Measurements from ENCODE around the gene DAAM2.

The DAAM2 gene

DNA sequence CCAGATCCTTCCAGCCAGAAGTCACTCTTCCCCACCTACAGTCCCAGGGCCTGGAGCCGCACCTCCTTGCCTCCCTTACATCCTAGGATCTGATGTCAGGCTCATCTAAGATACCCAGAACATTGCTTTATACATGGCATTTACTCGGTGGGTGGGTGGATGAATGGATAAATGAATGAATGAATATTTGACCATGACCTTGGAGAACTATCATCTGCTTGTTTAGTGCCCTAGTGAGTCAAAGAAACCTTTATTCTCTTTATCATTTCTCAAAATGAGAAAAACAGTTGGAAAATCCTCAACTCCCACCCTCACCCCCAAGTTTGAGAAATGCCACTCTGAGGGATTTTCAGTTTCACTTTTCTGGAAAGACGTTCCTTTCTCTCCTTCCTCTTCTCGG, 56.0 kb downstream of the DAAM2 start:
- DNase-seq (ENCODE audit: low spot score): no peak

DNA sequence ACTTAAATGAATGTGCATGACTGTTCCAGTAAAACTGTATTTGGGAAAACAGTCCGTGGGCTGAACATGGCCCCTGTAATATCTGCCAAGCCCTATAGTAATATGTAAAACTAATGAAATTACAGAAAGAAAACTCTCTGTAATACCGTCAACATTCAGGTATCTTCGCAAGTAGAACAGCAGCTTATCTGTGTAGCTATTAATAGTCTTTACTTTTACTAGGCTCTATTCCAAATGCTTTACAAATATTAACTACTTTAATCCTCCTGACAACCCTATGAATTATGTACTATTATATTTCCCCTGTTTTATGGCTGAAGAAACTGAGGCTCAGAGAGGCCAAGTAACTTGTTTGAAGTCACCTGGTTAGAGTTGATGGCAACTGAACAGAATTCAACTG, 57.1 kb downstream of the DAAM2 start:
- no peak for DNase-seq (ENCODE audit: low spot score)

DNA sequence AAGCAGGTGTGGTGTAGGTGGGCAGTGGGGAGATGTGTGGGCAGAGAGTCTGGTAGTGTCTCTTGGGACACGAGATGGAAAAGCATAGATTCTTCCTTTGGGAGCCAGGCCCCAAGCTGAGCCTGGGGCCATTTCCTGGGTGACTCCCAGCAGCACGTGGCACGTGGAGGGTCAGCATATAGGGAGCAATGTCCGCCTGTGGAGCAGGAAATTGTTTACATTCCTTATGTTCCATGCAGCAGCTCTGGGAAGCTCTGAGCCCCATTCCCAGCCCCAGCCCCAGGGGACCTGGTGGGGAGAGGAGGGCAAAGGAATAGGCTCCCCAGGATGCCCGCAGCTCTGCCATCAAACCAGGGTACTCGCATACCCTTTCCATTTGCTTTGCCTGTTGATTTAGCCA, 57.6 kb downstream of the DAAM2 start:
- no peak for DNase-seq (ENCODE audit: low spot score)

DNA sequence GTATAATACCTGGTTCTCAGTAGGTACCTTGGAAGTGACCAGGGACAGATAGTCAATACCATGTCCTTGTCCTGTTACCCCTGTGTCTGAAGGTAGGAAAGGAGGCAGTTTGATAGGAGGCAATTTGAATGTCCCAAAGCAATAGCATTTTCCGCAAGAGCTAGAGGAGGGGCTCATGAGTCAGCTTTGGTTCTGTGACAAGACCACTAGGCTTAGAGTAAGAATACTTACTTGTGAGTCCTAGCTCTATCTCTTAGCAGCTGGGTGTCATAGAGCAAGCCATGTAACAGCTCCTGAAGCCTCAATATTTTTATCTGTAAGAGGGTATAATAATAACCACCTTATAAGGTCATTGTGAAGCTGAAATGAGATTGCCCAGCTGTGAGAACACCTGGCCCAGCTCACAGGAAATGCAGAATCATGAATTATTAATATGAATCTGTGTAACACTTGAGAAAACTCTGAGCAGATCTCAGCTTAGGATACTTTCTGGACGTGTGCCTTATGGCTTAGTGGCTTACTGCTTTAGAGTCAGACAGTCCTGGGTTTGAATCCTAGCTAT, 58.6 kb downstream of the DAAM2 start:
- DNase-seq (ENCODE audit: low spot score): peak; percentile 10

DNA sequence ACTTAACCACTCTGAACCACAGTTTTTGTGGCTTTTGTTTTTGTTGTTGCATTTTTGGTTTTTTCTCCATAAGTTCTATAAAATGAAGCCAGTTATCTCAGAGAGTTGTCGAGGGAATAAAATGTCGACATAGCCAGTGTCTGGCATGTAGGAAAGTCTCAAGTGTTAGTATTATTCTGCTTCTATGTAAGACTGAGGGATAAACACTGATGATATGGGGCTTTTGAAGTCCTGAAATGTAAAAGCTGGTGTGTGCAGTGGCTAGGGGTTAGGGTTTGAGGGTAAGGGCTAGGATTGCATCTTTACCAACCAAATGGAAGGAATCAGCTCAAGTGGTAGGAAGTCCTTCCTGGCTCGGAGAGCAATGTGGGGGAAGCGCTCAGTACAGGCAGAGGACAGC, 59.2 kb downstream of the DAAM2 start:
- no peak for DNase-seq (ENCODE audit: low spot score)

DNA sequence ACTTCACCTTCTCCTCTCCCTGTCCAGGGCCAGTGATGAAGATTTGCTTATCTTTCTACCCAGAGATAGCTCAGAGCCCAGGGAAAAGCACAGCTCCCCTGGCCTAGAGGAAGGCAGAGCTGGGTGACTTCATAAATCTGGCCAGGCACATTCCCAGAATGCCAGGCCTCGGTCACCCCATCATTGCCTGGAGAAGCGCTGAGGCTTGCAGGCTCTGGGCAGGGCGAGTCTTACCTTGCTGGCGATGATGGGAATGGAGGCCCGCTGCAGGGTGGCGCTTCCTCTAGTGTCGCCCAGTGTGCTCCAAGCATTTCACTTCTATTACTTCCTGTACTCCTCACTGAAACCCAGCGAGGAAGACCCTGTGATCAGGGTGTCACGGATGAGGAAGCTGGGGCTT, 60.1 kb downstream of the DAAM2 start:
- no peak for DNase-seq (ENCODE audit: low spot score)

DNA sequence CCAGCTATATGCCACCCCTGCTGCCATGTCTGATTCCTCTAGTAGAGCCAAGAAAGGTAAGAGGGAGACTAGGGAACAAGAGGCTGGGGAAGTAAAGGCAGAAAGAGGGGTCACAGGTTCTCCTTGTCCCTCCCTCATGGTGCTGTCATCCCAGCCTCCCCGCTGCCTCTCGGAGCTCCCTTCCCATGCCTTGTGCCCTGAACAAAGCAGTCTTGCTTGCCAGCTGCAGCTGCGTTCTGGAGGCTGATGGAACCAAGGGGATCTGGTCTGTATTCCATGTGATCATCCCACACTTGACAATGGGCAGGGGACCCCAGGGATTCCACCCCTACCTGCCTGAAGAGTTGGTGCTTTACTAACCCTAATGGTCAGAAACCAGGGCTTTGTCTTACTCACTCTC, 61.4 kb downstream of the DAAM2 start:
- no peak for DNase-seq (ENCODE audit: low spot score)

DNA sequence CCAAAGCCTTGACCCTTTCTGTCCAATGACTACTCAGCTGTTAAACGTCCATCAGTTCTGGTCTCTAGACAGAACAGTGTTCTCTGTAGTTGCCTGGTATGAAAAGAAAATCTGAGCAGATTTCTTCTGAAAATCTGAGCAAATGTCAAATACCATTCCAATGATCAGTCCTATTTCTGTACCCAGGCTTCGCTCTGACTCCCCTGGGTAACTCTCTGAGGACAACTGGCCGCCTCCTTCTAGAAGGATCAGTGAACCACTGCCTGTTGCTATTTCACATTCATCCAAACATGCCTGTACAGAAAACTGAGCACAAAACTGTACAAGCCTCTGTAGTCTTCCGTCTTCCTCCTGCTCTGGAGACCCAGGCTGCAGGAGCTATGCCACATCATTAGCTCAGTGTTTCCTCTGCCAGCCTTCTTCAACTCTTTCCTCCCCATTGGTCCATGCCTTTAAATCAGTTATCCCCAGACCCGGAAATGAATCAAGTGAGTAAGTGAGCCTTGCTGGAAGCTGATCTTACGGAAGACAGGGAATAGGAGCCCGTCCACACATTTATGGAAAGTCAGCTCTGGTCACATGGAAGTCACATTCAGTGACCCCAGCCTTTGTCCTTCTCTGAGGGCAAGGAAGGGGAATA, 63.3 kb downstream of the DAAM2 start:
- DNase-seq (ENCODE audit: low spot score): no peak

DNA sequence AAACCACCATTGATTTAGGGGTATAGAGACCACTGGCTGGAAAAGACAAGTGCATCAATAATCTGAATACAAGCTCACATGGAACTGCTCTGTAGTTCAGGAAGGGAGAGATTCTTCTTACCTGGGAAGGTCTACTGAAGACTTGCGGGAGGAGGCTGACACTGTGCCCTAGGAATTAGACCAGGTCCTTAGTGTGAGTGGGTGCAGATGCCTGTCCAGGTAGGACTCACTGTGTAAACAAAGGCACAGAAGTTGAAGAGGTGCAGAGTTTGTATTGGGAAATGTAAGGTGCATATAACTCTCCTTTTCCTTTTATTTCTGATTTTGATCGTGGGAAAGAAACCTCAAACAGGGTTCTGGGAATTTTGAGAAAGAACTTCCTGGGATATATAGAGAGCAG, 66.8 kb downstream of the DAAM2 start:
- no peak for DNase-seq (ENCODE audit: low spot score)

DNA sequence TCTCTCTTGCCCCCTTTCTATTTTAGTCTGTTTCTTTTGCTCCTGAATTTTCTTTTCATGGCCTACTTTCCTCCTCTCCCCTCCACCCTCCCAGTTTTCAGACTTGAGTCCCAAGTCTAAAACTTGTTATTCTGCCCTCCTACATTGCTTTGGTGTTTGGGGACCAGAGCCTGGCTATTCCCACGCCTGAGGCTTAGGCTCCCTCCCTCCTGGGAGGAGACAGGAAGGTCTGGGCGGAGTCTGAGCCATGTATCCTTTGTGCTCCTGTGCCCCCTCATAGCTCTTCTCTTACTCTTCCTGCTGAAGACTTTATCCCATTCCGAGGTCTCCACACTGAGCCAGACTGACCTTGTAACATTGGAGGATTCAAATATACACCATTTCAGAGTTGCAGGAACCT, 69.5 kb downstream of the DAAM2 start:
- DNase-seq (ENCODE audit: low spot score): no peak

DNA sequence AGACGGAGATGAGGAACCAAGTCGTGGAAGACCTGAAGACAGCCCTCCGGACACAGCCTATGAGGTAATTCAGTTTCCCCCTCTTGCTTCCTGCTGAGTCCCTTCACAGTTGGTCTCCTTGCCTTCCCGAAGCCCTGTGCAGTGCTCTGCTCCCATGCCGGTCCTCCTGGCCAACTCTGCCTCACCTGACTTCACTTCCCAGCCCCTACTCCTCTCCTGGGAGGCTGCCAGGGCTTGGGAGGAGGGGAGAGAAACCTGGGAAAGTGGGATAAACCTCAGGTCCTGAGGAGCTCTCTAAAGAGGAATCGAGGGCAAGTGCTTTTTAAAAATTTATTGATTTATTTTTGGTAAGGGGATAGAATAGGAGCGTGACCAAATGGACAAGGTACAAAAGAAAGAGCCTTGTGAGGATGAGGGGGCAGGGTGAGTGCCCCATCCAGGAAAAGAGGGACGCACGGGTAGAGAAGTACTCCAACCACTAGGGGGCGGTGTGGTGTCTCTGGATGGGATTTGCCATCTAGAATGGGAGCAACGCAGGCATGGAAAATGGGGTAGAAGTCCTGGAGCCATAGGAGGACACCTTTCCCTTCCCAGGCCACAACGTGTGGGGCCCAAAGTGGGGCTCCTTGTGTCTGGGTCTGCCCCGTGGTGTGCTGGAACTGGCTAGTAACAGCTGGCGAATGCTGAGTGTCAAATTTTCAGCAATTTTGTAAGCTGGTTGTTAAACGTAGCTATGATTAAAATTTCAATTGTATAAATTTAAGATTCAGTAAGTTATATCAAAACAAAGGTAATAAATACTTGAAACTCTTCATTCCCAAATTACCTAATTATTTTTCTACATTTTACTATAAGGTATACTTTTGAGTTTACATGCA, 73.1 kb downstream of the DAAM2 start:
- DNase-seq (ENCODE audit: low spot score): peak; percentile 64

DNA sequence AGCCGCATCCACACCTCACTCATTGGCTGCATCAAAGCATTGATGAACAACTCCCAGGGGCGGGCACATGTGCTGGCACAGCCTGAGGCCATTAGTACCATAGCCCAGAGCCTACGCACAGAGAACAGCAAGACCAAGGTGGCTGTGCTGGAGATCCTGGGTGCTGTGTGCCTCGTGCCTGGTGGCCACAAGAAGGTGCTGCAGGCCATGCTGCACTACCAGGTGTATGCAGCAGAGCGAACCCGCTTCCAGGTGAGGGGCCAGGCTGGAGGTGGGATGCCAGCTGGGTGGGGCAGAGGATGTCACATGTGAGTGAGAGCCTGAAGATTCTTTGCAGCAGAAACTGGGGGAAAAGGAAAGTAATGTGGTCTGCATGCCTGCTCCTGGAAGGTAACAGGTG, 75.4 kb downstream of the DAAM2 start:
- DNase-seq (ENCODE audit: low spot score): no peak

DNA sequence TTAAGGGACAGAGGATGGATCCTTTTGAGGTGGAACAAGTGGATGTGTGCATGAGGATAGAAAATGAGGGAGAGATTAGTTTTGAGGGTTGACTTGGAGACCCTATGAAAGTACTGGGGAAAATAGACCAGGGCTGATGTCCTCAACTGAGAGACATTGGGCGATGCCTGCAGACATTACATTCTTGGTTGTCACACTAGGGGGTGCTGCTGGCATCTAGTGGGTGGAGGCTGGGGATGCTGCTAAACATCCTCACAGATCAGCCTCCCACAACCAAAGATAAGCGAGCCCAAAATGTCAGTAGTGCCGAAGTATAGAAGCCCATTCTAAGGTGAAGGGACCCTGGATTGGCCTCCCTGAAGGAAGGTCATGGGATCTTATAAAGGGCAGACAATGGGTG, 78.8 kb downstream of the DAAM2 start:
- DNase-seq (ENCODE audit: low spot score): no peak

DNA sequence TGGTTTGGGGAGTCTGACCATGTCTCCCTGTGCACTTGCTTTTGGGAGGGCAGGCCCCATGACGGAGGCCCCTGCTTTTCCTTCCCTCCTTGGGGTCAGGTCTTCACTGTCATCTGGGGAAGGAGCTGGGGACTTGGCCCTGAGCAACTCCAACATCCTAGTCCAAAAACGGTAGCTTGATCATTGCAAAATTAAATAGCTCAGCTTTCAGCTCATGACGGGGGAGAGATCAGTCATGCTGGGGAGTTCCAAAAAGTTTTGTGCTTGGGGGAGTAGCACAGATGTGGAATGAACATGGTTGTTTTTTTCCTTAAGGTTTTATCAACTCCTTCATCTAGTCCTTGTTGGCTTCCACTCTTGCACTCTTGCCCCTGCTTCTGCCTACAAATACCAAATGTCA, 81.3 kb downstream of the DAAM2 start:
- DNase-seq (ENCODE audit: low spot score): no peak

DNA sequence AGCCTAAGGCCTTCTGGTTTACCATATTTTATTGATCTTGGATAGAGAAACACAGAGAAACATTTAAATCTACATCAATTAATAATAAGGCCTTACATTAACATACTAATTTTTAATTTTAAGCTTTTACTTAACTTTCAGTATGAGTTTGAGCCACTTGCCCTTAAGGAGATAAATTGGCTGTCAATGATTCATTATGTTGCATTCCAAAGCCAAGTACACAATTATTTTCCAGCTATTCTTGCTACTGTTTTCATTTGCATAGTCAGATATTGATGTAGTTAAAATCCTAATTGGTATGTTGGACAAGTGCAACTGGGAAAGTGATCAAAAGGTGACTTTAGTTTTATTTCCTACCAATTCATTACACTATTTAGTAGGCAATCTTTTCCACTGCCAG, 83.9 kb downstream of the DAAM2 start:
- DNase-seq (ENCODE audit: low spot score): no peak

DNA sequence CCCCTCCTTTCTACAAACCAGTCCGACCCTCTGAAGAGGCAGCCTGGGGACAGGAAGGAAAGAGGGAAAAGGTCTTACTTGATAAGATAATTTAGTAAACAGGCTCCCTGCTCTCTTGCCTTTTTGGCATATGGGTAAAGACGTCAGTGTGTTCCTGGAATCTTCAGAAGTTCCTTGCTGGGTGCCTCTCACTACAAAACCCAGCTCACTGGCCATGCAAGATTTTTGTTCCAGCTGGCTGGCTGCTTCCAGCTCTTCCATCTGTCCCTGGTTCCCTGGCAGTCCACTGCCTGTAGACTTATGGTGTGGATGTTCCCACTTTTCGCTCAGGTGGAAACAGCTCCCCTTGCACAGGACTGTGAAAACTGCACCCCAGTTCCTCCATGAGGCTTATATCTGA, 84.7 kb downstream of the DAAM2 start:
- no peak for DNase-seq (ENCODE audit: low spot score)

DNA sequence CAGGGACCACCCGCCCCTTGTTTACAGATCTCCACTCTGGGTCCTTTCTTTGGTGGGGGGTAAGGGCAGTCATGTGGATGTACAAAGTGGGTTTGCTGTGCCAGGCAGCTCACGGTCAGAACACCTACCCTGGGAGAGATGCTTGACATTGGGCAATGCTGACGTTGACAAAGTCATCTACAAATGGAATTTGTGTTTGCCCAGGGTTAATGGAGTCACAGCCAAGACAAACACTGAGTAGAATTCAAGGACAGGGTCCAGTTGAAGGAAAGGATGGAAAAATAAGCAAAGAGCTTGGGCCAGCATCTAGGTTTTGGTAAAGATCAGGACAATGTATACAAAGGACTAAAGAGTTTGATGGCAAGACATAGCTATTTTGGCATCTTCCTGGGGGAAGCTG, 87.4 kb downstream of the DAAM2 start:
- no peak for DNase-seq (ENCODE audit: low spot score)

DNA sequence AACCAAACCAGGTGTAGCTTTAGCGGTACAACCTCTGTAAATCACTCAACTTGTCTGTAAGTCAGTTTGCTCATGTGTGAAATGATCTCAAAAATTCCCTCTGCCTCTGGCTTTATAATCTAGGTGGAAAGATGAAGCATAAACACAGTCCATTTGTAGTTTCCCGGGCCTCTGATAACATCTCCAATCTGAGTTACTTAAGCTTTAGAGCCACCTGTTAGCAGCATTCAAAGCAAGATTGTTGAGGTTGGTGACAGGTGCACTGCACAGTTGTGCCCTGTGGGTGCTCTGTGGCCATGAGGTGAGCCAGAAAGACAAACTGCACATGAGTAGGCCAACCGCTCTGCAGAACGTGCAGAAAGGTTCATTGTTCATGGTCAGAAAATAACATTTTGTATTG, 88.4 kb downstream of the DAAM2 start:
- DNase-seq (ENCODE audit: low spot score): no peak

DNA sequence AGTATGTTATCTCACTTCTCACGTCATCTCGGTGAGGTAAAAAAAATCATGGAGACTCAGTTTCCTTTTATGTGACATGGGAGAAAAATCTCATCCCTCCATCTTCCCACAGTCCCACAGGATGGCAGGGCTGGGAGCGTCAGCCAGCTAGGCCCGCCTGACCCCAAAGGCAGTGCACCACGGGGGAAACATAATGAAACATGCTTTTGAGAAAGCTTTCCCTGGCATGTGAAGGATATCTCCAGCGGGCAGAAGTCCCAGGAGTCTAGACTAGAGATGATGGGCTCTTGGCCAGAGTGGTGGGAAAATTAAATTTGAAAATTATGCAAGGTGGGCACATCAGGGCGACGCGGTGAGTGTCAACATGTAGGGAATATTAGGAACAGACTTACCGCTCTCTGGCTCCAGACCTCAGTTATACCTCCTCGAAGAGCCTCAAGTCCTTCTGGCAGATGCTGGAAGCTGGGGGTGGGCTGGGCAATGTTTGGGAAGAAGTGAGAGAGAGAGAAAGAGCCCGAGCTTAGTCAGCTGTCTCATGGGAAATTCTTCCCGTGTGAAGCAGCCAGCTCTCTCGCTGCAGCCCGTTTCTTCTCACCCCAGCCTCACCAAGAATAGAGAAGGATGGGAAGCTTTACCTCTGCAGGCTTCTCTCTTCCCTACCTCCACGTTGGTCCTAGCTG, 89.8 kb downstream of the DAAM2 start:
- DNase-seq (ENCODE audit: low spot score): no peak

DNA sequence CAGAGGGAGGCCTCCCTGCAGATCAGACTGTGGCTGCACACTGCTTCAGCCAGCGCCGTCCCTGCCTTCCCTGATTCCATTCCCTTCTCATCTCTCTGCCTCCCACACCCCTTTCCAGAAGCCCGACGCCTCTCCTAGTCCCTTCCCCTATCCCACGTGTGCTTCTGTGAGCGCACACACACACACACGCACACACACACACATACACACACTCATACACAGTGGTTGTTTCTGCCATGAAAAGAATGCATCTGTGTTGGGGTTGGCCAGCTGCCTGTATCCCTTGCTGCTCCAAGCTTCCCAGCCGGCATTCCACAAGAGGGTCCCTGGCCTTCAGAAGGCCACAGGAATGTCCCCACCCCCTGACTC, 90.3 kb downstream of the DAAM2 start:
- DNase-seq (ENCODE audit: low spot score): no peak

DNA sequence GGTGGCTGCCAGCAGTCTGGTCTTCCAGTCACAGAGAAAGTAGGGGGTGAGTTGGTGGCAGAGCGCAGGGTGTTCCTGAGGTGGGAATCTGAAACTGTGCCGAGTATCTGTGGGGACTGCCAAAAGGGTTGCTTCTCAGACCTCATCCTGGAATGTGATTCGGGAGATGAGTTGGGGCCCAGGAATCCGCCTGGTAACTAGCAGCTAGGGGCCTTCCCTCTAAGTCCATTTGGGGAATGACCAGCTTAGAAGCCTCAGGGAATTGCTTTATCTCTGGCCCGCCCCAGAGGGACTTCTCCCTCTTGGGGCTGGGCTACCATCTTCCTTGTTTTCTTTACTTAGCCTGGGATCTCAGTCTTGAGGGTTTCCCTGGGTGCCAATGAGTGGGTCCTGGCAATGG, 92.5 kb downstream of the DAAM2 start:
- no peak for DNase-seq (ENCODE audit: low spot score)

DNA sequence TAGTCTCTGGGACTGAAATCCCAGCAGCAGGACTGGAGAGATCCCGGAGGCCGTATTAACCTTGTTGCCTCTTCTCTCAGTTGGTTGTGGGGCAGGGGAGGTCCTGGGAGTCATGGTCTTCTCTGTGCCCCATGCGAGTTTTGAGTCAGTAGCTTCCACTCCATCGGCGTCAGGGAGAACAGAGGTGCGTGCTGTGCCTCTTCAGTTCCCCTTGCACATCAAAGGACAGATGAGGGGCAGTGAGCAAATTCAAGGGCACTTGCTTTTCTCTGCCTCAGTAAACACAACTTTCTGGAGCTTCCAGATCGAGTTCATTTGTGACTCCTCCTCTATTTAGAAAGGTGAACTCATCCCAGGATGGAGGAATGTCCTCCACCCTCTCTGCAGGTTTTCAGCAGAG, 93.5 kb downstream of the DAAM2 start:
- DNase-seq (ENCODE audit: low spot score): no peak

DNA sequence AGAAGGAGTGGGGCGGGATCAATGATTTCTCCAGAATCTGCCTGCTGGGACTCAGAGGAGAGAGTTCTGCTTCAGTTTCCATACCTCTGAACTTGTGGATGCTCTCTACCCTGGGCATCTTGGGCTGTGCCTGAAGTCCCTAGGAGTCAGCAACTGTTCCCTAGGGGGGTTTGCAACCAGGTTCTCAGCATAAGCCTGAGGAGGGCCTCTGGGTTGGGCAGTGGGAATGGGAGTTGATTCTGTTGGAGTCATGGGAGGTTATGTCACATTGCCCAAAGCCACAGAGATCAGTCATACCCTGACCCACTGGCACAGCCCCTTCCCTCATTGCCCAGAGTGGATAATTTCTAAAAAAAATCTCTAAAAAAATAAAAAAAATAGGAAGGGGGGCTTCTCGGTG, 94.7 kb downstream of the DAAM2 start:
- DNase-seq (ENCODE audit: low spot score): no peak
